ENCODE data around the gene DAGLA. TPM values are rescaled to one million over a fixed set of nuclear protein-coding genes. Genes with fewer than 3 reads are reported as not detected.
A peak's percentile ranks its signal among the peaks of the same experiment; 100 is the strongest.
"Not testable (repeated sequence)": the region's sequence is repeated elsewhere in the genome, so short reads cannot be mapped to it uniquely, and the experiment has no call there.

Gene DAGLA, protein sequence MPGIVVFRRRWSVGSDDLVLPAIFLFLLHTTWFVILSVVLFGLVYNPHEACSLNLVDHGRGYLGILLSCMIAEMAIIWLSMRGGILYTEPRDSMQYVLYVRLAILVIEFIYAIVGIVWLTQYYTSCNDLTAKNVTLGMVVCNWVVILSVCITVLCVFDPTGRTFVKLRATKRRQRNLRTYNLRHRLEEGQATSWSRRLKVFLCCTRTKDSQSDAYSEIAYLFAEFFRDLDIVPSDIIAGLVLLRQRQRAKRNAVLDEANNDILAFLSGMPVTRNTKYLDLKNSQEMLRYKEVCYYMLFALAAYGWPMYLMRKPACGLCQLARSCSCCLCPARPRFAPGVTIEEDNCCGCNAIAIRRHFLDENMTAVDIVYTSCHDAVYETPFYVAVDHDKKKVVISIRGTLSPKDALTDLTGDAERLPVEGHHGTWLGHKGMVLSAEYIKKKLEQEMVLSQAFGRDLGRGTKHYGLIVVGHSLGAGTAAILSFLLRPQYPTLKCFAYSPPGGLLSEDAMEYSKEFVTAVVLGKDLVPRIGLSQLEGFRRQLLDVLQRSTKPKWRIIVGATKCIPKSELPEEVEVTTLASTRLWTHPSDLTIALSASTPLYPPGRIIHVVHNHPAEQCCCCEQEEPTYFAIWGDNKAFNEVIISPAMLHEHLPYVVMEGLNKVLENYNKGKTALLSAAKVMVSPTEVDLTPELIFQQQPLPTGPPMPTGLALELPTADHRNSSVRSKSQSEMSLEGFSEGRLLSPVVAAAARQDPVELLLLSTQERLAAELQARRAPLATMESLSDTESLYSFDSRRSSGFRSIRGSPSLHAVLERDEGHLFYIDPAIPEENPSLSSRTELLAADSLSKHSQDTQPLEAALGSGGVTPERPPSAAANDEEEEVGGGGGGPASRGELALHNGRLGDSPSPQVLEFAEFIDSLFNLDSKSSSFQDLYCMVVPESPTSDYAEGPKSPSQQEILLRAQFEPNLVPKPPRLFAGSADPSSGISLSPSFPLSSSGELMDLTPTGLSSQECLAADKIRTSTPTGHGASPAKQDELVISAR
- 1.7 TPM for polyA plus RNA-seq (2012; ENCODE audit: insufficient read depth, insufficient read length)

DNA sequence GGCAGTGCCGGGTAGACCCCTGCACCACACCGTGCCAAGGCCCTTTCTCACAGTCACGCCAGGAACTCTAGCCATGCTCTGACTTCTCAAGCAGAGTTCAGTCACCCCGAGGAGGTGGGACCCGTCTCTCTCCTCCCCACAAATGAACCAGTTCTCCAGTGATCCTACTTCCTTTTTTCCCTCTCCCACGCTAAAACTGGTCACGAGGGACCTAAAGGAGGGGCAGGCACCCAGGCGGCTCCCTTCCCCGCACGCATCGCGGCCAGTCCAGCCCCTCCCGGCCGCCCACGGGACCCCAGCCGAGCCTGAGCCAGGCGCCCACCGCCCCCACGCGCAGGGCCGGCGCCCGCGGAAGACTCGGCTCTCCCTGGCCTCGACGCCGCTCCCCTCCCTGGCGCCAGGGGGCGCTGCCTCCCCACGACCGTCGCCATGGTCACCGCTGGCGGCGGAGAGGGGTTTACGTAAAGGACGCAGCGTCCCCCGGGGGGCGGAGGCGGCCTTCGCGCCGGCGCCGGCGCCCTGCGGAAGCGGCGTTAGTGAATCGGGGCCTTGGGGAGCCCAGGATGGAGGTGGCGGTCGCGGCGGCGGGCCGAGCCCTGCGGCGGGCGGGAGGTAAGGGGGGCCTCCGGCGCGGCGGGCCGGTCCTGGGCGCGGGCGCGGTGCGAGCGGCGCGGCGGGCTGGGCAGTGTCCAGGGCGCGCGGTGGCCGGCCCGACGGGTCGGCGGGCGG is at the start of gene DAGLA:
Gene DAGLA, plus strand, starts transcription at position 499 of the 729 bp plus-strand sequence. CDS start 39,765 bp downstream, outside the sequence.
- H3K4me3 ChIP-seq (ENCODE audit: low read length) = peak within 1 kb of the TSS; percentile 32
- DNase-seq (ENCODE audit: low read depth, low spot score) = peak; percentile 52

DNA sequence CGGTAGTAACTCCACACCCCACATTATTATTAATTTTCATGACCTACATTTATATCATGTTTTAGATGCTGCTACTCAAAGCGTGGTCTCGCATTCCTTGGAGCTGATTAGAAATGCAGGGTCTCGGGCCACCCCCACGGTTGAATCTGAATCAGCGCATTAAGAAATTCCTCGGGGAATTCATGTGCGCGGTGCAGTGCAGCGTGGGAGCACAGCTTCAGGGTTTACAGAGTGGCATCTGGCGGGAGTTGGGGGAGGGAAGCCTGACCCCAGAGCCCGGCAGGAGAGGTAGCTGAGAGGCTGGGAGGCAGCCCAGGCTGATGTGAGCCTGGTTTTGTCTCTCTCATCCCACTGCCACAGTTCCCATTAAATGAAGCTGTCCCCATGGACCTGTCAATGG is 48.1 kb upstream of the DAGLA start:
- H3K4me3 ChIP-seq (ENCODE audit: low read length) = no peak overlapping the region
- DNase-seq (ENCODE audit: low read depth, low spot score) = no peak

DNA sequence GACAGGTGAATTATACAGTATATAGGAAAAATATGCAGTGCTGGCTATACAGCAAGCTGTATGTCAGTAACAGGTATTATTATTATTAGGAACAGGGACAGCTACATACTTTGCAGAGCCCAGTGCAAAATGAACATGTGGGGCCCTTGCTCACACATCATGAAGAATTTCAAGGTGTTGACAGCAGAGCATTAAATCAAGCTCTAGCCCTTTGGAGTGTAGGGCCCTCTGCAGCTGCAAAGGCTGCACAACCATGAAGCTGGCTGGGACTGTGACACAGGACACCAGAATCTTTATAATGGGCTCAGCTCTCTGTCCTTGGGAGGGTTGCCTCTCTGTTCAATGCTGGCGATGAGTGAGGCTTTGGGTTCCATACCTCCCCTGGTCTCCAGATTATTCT is 44.9 kb upstream of the DAGLA start:
- no peak for DNase-seq (ENCODE audit: low read depth, low spot score)
- no peak overlapping the region for H3K4me3 ChIP-seq (ENCODE audit: low read length)

DNA sequence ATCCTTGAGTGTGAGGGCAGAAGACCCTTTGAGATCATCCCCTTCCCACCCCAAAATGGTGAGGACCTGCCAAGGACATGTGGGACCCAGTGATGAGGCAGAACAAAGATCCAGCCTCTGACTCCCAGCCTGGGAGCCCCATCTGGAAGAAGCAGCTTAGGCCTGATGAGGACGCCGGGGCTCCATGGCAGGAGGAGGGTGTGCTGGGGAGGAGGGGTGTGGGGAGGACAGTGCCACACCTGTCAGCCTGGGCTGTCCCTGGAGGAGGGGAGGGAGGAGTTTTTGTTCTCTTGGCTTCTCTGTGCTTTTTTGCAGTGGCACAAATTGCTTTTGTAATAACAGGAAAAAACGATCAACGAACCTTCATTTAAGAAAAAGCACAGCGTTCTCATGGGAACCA is 44.4 kb upstream of the DAGLA start:
- no peak for DNase-seq (ENCODE audit: low read depth, low spot score)
- H3K4me3 ChIP-seq (ENCODE audit: low read length) = no peak overlapping the region

DNA sequence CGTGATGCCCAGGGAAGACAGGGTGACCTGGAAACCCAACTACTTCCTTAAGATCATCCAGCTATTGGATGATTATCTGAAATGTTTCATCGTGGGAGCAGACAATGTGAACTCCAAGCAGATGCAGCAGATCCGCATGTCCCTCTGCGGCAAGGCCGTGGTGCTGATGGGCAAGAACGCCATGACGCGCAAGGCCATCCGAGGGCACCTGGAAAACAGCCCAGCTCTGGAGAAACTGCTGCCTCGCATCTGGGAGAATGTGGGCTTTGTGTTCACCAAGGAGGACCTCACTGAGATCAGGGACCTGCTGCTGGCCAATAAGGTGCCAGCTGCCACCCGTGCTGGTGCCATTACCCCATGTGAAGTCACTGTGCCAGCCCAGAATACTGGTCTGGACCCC is 43.5 kb upstream of the DAGLA start:
- no peak for DNase-seq (ENCODE audit: low read depth, low spot score)
- no peak overlapping the region for H3K4me3 ChIP-seq (ENCODE audit: low read length)

DNA sequence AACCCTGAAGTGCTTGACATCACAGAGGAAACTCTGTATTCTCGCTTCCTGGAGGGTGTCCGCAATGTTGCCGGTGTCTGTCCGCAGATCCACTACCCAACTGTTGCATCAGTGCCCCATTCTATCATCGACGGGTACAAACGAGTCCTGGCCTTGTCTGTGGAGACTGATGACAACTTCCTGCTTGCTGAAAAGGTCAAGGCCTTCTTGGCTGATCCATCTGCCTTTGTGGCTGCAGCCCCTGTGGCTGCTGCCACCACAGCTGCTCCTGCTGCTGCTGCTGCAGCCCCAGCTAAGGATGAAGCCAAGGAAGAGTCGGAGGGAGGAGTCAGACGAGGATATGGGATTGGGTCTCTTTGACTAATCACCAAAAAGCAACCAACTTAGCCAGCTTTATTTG is 42.9 kb upstream of the DAGLA start:
- no peak overlapping the region for H3K4me3 ChIP-seq (ENCODE audit: low read length)
- DNase-seq (ENCODE audit: low read depth, low spot score) = no peak

DNA sequence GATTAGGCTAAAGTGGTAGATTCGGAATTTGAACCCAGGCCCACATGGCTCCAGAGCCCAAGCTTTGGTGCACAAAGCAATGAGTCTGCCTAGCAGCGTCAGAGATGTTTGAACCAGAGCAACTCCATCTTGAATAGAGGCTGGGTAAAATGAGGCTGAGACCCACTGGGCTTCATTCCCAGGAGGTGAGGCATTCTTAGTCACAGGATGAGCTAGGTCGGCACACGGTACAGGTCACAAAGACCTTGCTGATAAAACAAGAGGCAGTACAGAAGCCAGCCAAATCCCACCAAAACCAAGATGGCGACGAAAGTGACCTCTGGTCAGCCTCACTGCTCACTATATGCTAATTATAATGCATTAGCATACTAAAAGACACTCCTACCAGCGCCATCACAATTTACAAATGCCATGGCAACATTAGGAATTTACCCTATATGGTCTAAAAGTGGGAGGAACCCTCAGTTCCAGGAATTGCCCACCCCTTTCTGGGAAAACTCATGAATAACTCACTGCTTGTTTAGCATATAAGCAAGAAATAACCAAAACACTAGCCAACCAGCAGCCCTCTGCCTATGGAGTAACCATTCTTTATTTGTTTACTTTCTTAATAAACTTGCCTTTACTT is 40.3 kb upstream of the DAGLA start:
- no peak for DNase-seq (ENCODE audit: low read depth, low spot score)
- H3K4me3 ChIP-seq (ENCODE audit: low read length) = no peak overlapping the region

DNA sequence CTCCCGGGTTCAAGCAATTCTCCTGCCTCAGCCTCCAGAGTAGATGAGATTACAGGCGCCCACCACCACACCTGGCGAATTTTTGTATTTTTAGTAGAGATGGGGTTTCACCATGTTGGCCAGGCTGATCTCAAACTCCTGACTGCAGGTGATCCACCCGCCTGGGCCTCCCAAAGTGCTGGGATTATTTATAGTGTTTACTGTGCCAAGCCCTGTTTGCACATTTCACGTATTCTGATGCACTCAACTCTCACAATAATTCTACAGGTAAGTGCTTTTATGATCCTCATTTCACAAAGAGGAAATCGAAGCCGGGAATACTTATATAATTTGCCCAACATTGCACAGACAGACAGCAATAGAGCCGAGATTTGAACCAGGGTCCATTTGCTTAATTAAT is 38.0 kb upstream of the DAGLA start:
- DNase-seq (ENCODE audit: low read depth, low spot score) = no peak
- no peak overlapping the region for H3K4me3 ChIP-seq (ENCODE audit: low read length)

DNA sequence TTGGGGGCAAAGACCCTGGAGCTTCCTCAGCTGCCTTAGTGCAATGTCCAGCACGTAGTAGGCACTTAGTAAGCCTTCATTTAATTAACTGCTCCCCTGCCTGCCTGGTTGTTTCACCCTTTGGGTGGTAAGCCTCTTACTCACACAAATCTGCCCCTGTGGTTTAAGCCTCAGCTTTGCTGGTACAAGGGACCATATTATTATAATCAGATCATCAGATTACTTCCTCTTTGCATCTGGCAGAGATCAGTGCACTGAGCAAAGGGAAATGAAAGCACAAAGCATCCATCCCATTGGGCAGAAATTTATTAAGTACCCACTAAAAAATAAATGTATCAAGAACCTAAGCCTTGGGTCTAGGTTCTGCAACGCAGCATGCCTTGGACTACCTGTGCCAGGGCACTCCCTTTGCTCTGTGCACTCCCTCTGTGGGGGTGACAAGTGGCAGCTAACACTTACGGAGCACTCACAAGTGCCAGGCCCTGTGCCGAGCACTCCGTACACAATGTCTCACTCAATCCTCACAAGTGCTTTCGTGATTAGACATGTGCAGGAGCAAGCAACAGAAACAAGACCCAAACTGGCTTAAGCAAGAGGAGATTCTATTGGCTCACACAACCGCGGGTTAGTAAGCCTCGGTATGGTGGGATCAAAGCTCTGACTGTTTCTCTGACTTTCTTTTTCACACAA is 34.9 kb upstream of the DAGLA start:
- no peak for DNase-seq (ENCODE audit: low read depth, low spot score)
- H3K4me3 ChIP-seq (ENCODE audit: low read length) = no peak overlapping the region

DNA sequence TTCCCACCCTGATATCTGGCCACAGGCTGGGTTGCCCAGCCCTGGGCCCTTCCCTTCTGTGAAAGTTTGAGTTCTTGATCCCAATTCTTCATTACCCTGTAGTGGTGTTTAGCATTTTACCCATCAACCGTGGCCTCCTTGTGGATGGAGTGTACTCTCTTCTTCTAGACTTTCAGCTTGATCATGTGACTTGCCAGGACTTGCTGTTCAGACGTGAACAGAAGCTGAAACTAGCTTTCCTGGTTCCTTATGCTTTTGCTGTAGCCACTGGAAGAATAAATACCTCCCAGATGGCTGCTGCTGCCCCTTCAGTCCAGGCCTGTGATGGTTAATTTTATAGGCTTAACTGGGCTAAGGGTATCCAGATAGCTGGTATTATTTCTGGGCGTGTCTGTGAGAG is 32.7 kb upstream of the DAGLA start:
- no peak overlapping the region for H3K4me3 ChIP-seq (ENCODE audit: low read length)
- no peak for DNase-seq (ENCODE audit: low read depth, low spot score)

DNA sequence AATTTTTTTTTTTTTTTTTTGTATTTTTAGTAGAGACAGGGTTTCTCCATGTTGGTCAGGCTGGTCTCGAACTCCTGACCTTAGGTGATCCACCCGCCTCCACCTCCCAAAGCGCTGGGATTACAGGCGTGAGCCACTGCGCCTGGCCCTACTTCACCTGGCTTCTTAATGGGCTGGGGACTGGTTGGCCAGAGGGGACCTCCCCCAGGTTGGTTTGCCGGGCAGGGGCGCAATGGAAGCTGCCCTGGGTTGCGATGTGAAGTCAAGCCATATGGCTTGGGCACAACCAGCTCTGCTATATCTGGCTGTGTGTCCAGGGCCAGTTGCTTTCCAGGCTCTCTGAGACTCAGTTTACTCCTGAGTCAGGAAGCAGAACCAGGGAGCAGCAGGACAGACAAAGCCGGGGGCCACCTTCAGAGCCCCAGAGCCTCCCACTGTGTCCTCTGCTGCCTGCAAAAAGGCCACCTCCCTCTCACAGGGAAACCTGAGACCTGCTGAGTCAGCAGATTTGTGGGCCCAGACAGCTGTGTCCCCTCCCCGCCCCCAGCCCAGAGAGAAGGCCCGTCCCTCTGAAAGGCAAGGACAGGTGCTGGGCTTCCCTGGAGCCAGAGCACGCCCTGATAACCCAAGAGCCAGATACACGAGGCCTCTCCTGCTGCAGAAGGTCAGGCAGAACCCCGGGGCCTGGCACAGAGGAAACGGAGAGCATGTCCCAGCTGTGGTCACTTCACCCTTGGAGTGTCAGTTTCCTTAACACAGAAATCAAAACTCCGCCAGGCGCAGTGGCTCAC is 29.2 kb upstream of the DAGLA start:
- no peak for DNase-seq (ENCODE audit: low read depth, low spot score)
- H3K4me3 ChIP-seq (ENCODE audit: low read length) = no peak overlapping the region

DNA sequence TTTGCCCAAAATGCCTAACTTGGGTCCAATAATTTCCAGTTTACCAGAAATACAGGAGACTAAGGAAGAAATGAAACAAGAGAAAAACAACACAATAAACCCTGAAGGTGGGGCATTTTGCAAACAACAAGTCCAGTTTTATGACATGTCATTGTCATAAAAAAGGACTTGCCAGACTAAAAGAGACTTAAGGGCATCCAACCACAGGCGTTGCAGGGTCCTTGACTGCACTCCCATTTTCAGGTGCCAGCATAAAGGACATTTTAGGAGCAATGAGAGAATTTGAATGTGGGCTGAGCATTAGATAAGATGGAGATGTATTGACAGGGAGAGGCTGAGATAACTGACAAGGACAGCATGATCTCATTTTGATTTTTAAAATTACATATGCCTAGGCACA is 28.1 kb upstream of the DAGLA start:
- no peak overlapping the region for H3K4me3 ChIP-seq (ENCODE audit: low read length)
- DNase-seq (ENCODE audit: low read depth, low spot score) = no peak

DNA sequence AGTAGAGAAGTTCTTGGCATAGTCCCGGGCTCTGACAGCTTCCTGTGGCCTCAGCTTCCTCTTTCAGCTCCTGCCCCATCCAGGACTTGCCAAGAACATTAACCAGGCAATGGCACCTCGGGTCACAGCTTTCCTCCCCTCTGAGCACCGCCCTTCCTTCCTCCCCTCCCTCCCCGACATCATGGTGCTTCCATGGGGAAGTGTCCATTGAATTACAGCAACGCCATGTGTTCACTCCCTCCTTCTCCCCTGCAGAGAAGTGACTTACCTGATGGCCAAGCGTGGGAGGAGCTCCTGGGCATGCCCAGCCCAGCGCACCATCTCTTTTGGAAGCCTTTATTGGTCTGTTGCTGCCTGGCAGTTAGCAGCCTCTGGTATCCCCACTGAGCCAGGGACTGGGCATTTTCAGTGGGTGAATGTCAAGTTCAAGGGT is 25.8 kb upstream of the DAGLA start:
- no peak for DNase-seq (ENCODE audit: low read depth, low spot score)
- no peak overlapping the region for H3K4me3 ChIP-seq (ENCODE audit: low read length)

DNA sequence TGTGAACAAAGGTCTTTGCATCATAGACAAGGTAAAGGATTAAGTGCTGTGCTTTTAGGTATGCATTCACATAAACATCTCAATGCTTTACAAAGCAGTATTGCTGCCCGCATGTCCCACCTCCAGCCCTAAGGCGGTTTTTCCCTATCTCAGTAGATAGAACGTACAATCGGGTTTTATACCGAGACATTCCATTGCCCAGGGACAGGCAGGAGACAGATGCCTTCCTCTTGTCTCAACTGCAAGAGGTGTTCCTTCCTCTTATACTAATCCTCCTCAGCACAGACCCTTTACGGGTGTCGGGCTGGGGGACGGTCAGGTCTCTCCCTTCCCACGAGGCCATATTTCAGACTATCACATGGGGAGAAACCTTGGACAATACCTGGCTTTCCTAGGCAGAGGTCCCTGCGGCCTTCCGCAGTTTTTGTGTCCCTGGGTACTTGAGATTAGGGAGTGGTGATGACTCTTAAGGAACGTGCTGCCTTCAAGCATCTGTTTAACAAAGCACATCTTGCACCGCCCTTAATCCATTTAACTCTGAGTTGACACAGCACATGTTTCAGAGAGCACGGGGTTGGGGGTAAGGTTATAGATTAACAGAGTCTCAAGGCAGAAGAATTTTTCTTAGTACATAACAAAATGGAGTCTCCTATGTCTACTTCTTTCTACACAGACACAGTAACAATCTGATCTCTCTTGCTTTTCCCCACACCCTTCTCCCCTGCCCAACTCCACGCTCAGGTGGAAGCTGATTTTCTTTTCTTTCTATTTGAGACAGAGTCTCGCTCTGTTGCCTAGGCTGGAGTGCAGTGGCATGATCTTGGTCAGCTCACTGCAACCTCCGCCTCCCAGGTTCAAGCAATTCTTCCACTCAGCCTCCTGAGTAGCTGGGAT is 24.7 kb upstream of the DAGLA start:
- not testable (repeated sequence) for H3K4me3 ChIP-seq (ENCODE audit: low read length); DNase-seq (ENCODE audit: low read depth, low spot score)

DNA sequence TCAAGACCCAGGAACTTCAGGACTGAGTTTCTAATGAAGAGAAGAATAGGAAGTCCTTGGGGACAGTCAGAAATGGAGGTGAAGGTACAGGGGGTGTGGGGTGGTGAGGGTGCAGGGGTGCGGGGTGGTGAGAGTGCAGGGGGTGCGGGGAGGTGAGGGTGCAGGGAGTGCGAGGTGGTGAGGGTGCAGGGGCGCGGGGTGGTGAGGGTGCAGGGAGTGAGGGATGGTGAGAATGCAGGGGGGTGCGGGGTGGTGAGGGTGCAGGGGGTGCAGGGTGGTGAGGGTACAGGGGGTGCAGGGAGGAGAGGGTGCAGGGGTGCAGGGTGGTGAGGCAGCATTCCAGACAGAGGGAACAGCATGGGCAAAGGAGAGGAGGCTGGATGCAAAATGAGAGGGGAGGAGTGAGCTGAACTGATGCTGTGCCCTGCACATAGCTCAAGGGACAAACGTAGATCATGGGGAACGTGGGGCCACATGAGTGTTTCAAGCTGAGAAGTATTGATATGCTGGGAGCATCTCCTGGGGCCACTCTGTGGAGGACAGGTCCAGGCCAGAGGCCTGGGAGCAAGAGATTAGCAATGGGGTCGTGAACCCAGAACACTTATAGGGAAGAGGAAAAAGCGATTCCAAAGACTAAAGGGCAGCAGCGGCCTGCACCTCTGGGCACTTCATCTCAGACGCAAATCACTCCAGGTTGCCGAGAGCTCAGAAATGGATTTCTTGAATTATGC is 23.7 kb upstream of the DAGLA start:
- H3K4me3 ChIP-seq (ENCODE audit: low read length) = no peak overlapping the region
- no peak for DNase-seq (ENCODE audit: low read depth, low spot score)
